Stimulated activated CD4-positive, alpha-beta T cell treated with anti-CD3 and anti-CD28 coated beads, Interleukin-15, amount 100 ng/mL, for 24 hours (primary cell): Measurements from ENCODE around the gene LRRC40.
"Not testable (repeated sequence)": the region's sequence is repeated elsewhere in the genome, so short reads cannot be mapped to it uniquely, and the experiment has no call there.

Source experiments
- DNase-seq: peaks from one replicate; pipeline ENCODE4 v3.0.0-alpha.2; 2020

LRRC40 gene

GRCh38 chr1:70205434-70206118 lies at the start of gene LRRC40:
TSS of gene LRRC40 (minus strand) at chr1:70205579. CDS start at chr1:70205540, 39 bp downstream.
- peak; percentile 96 for DNase-seq

DNA sequence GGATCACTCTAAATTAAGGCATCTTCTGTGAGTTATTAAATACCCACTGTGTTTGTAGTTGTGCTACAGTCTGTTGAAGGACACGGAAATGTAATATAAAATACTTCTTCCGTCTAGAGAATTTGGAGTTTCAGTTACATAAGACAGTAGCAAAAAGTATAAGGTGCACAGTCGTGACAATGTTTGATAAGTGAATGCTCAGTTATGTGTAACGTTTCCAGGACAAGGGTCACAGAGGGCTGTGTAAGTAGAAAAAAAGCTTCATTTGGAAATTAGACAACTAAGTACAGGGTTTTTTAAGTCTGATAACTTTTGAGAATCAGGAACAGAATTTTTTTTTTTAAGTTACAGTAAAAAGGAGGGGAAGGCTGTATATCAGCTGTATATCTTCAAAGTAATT lies 43.4 kb upstream of the LRRC40 start:
- DNase-seq = no peak

- no peak for DNase-seq
Observed at GRCh38 chr1:70247768-70248167, 42.4 kb upstream of the LRRC40 start.

GRCh38 chr1:70247122-70247521 lies 41.7 kb upstream of the LRRC40 start:
- DNase-seq = no peak

GRCh38 chr1:70239940-70240339 lies 34.6 kb upstream of the LRRC40 start:
- no peak for DNase-seq

DNA sequence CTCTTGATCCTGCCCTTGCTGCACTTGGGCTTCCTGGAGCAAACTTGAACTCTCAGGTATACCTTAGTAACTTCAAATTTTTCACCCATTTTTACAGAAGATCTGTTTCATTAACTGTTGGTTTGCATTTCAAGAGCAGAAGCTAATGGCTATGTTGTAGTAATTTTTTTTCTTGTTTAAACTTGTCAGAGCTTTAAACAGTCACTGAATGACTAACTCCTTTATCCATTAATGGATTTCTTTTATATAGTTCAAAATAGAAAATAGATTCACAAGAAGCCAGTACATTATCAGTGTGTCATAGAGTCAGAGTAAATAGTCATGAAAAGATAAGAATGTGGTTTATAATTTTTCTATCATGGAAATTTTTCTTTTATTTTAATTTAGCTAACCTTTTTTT lies 29.4 kb upstream of the LRRC40 start:
- DNase-seq = no peak

DNA sequence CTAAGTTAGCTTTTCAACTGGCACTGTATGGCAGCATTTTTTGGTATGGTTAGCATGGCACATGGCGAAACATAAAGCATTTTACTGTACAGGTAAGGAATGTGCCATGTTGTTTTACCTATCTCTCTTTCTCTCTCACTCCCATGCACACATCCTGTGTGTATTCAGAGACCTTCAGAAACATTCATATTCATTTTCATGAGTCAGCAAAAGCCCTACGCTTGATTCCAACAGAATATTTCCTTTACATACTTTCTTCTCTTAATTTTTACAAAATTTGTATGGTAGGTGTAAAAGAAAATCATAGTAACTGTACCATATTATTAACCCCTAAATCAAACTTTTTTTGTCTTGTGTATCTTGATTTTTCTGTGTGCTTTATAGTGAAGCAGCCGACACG lies 26.1 kb upstream of the LRRC40 start:
- DNase-seq = no peak

DNA sequence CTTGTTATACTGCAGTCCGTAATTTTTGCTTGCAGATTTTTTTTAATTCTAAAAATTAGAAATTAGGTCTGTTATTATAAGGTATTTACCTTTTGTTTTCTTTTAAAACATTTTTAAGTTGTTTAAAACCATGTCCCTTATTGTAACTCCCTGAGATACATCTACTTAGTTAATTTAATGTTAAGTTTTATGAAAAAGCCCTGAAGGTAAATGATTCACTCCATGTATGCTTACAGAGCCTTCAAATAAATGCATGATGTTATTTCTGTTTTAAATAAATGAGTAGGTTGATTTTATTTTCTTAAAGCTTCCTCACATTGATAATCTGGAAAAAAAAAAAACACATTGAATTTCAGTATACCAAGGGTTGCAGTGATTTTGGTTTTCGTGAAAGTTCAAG lies 23.3 kb upstream of the LRRC40 start:
- DNase-seq = no peak

GRCh38 chr1:70227439-70227838 lies 22.1 kb upstream of the LRRC40 start:
- DNase-seq = no peak

GRCh38 chr1:70224954-70225353 lies 19.6 kb upstream of the LRRC40 start:
- DNase-seq = no peak

- DNase-seq = no peak
Observed at GRCh38 chr1:70222716-70223235, 17.4 kb upstream of the LRRC40 start.

GRCh38 chr1:70221238-70222121 lies 16.1 kb upstream of the LRRC40 start, which contains the start of gene SRSF11:
TSS of gene SRSF11 (plus strand) at chr1:70221380. CDS start at chr1:70221637, 257 bp downstream.
- peak; percentile 98 for DNase-seq

DNA sequence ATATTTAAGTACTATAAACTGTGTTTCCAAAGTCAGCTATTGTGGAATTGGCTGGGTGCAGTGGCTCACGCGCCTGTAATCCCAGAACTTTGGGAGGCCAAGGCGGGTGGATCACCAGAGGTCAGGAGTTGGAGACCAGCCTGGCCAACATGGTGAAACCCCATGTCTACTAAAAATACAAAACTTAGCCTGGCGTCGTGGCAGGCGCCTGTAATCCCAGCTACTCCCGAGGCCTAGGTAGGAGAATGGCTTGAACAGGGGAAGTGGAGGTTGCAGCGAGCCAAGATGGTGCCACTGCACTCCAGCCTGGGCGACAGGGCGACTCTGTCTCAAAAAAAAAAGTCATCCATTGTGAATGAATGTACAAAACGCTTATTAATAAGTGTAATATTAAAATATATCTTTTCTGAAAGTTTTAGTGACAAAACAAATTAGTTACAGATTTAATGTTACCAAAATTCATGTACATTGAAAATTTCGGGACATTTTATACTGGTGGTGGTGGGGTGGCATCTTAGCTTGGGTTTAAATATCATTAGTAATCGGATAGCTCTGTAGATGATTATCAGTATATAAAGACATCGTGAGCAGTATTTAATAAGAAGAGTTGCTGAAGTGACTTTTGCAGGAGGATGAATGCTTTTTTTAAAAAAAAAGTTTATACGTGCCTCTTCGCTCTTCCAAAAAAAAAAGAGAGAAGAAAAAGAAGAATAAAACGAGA lies 15.3 kb upstream of the LRRC40 start:
- DNase-seq = no peak

- no peak for DNase-seq
Observed at GRCh38 chr1:70220015-70220414, 14.6 kb upstream of the LRRC40 start.

- no peak for DNase-seq
Observed at GRCh38 chr1:70211541-70211940, 6.2 kb upstream of the LRRC40 start.

GRCh38 chr1:70210820-70211219 lies 5.4 kb upstream of the LRRC40 start:
- DNase-seq = no peak

- no peak for DNase-seq
Observed at GRCh38 chr1:70208292-70208691, 2.9 kb upstream of the LRRC40 start.

GRCh38 chr1:70207492-70207891 lies 2.1 kb upstream of the LRRC40 start:
- DNase-seq = no peak

- DNase-seq = not testable (repeated sequence)
Observed at GRCh38 chr1:70206833-70207232, 1.5 kb upstream of the LRRC40 start.

GRCh38 chr1:70205071-70205433 lies 327 bp downstream of the LRRC40 start:
- no peak for DNase-seq

GRCh38 chr1:70204600-70204999 lies 779 bp downstream of the LRRC40 start:
- no peak for DNase-seq

DNA sequence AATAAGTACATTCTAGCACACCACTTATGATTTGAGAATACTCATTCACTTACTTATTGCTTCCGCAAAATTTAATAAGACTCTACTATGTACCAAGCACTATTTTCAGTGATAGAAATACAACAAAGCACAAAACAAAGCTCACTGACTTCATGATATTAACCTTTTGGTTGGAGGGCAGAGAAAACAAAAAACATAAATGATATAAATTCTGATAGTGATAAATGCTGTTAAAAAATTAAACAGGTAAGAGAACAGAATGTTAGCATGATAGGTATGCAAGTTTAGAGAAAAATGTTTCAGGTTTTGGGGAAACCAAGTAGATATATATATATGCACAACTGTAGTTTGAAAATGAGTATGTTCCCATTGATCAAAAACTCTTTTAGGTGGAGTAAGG lies 1.2 kb downstream of the LRRC40 start:
- no peak for DNase-seq

GRCh38 chr1:70202173-70202758 lies 3.1 kb downstream of the LRRC40 start:
- DNase-seq = no peak
